HG02885 (cell line): Measurements from ENCODE around the gene ZDHHC17.

Source experiments
- ATAC-seq: cut with Tn5 transposase; IDR thresholded peaks from one replicate; pipeline ENCODE4 v1.9.1; 2021; ENCODE audit warnings: mild to moderate bottlenecking; ENCODE audit not compliant: unreplicated experiment, poor library complexity

The ZDHHC17 gene

GRCh38 chr12:76901628-76902380 lies 137.9 kb downstream of the ZDHHC17 start:
- no peak for ATAC-seq
